Bone marrow (tissue), 2 donors: ENCODE measurements around the gene PARVG.

Experiments used
- DNase-seq, 2 donors: peaks; one replicate each; lab custom pipeline; 2025; lab: John Stamatoyannopoulos, UW

The PARVG gene

DNA sequence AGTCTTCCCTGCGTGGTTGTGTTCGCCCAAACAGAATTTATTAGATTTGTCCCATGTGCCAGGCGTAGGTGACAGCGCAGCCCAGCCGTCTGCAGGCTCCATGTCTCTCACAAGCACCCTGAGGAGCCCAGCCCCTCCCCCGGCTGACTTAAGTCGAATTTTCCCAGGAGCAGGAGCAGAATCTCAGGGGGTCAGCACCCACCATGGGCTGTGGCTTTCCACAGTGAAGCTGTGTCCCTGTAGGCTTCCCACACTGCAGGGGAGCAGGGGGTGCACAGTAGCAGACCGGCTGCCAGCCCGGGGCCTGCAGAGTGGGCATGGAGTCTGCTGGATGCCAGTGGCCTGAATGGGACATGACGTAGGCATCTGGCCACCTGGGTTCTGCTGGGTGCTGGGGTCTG is 16.0 kb downstream of the PARVG start:
- no peak for DNase-seq

DNA sequence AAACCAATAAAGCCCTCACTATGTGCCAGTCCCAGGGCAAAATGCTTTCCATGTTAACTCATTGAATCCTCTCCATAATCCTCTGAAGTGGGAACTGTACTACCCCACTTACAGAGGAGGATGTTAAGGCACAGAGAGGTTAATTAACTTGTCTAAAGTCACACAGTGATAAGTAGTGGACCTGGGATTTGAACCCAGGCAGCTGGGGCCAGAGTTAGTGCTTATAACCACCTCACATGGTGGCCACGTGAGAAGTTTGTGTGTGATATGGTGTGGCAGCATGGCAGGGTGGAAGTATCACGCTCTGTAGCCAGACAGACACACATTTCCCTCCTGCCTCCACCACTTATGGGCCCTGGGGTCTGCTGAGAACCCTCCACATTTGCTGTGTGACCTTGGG is 16.5 kb downstream of the PARVG start:
- no peak for DNase-seq

DNA sequence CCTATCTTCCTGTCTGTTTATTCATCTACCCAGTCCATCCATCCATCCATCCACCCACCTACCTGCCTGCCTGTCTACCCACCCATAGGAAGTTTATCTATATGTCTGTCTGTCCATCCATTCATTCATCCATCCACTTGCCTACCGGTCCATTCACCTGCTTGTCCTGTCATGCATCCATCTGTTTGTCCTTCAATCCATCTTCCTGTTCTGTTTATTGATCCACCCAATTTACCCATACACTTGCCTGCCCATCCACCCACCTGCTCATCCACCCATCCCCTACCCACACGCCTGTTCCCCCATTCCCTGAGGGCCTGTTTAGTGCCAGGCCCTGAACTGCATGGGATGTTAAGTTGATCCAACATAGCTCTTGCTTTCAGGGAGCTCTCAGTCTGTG is 18.4 kb downstream of the PARVG start:
- DNase-seq: no peak

DNA sequence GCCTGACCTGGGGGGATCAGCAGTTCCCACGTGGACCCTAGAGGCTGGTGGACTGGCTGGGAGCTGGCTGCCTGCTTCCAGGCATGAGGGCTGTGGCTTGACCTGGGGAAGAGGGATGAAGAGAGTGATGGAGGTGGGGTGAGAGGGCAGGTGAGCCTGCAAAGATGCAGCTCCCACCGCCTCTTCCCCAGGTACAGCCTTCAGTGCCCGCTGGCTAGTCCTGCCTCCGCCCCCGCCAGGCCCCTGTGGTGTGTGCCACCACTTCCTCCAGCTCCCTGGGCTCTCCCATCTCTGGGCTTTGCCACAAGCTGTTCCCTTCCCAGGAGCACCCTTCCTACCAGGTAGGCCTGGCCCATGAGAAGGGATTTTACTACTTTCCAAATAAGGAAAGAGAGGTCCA is 19.1 kb downstream of the PARVG start:
- DNase-seq: no peak

DNA sequence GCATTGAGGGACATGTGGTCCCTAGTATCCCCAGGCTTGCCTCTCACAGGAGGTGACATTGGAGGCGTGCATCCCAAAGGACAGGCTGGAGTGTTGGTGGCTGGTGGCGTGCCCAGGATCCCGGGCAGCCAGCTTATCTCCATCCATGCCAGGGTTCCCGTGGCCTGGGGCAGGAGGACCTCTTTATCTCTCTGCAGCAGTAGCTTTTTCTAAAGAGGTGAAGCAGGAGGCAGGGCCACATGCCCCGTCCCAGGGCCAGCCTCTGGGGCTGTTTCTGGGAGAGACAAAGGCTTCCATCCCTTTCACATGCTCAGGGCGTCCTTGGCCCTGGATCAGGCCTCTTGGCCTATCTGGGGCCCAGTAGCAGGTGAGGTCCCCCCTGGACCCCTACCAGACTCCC is 19.7 kb downstream of the PARVG start:
- no peak for DNase-seq

DNA sequence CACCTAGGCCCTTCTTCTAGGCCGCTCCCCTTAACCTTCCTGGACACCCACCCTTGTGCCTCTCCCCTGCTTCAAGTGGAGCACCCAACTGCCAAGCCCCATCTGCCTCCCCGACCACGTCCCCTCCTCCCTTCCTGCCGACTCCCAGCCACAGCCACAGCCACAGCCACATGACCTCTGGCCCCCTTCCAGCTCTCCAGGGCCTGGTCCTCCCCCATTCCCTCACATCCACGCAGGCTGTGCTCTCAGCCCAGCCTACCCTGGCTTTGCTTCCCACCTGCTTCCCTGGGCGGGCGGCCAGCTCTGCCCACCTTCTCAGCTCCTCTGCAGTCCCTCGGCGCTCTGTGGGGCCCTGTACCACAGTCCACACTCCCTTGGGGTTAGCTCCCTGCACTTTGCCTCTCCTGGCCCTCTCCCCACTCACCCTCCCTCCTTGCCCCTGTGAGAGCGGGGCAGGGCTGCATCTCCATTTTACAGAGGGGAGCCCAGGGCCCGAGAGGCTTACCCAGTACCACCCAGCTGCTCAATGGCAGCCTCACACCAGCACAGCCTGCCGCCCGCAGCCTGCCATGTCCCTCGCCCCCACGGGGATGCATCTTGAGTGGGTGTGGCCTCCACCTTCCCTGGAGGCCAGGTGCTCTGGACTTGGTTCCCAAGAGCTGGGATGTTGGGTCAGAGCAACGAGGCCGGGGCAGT is 20.3 kb downstream of the PARVG start:
- DNase-seq: no peak

DNA sequence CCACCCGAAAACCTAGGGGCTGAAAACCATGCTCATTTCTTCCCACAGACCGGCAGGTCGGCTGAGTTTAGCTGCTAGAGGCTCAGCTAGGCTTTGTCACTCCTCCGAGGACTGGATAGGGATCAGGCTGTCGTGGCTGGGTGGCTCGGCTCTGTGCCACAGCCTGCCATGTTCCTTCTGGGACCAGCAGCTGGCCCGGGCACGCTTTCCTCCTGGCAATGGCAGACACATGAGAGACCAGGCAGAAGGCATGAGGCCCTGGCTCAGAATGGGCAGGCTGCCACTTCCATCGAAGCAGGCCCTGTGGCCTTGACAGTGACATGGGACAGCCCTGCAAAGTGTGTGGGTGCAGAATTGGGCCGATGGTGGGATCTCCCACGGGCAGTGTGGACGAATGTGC is 20.9 kb downstream of the PARVG start:
- no peak for DNase-seq

DNA sequence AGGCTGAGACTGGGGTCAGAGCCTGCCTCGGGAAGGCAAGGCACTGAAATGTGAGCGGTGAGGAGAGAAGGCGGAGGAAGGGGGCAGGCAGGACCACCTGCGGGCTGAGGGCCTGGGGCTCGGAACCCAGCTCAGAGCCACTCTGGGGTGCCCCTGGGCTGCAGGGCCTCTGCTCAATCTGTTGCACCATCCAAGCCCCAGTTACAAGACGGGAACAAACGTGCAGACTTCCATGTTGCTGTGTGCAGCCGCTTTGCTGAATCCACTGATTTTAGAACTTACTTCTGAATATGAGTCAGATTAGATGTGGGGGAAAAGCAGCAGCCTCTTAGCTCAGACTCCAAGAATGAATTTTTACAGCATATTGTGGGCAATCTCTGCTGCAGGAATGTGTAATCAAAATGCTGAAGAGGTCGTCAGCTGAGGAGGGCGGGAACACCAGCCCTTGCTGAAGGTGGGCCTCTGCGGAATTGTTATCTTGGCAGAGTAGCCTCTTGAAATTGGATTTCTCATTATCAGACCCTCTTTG is 21.6 kb downstream of the PARVG start:
- DNase-seq: no peak

DNA sequence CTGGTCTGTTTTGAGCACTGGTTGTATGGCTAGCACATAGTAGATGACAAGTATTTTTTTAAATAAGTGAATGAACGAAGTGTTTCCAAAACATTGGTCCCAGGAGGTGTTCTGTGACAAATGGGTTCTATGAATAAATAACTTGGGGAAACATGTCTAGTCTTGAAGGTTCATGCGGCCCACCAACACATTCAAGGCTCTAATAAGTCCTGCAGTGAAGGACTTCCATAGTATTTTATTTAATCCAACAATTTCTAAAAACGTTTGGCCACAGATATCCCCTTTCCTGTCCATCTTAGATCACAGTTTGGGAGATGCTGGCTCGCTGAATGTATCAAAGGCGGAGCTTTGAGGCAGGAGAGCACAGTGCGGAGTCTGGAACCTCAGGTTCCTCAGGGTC is 22.5 kb downstream of the PARVG start:
- no peak for DNase-seq

DNA sequence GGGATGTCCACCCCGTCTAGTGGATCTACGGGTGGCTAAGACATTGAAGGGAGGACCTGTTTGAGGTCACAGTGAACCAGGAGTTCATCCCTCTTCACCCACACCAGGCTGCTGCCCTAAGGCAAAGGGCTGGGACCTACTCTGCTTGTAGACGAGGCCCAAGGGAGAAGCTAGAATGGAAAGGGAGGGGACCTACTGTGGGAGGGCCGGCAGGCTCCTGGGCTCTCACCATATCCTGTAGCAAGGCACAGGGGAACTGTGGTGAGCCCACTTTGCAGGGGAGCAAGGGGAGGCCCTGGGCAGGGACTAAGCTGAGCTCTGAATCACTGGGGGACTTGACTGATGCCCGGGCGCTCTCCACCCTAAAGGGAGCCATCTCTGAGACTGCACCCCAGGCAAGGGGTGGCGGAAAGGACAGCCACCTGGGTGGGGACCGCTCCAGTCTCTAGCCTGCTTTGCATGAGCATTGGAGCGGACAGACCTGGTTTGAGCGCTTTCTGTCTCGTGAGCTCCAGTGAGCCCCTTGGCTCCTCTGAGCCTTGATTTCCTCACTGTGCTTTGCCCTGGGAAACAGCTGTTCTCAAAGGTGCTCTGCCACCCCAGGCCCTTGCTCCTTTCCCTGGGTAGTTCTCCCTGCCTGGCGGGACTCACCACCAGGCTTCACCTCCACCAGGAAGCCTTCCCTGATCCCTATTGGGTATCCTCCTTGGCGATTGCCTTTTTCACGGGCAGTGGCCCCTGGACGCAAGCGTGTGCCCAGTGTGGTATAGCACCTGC is 24.2 kb downstream of the PARVG start:
- no peak for DNase-seq

DNA sequence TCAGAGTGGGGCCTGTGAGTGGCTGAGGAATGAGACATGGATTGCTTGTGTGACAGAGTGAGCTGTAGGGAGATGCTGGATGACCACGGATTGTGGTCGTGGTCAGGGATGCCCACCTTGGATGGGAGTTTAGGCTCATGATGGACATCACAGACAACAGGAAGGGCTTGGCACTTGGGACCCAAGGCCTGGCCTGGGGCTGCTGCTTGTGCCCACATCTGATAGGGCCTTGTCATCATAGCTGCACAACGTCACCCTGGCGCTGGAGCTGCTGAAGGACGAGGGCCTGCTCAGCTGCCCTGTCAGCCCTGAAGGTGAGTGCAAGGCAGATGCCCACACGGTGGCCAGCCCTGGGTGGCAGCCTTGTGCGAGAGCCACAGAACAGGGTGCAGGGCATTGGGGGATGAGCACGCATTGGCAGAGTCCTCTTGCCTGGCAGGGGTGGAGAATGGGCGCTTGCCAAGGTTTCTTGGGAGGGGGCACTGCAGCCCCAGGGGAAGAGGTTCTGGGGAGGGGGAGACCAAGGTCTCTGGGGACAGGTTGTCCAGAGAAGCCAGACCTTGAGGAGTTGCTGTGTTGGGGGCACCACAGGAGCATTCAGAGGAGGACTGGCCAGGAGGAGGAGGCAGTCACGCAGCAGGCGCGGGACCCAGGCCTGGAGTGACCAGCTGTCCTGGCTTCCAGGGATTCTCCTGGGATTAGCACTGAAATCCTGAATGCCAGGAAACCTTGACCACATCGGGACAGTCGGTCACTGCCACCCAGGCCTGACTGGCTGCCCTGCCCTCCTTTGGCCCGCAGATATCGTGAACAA is 25.0 kb downstream of the PARVG start:
- no peak for DNase-seq

DNA sequence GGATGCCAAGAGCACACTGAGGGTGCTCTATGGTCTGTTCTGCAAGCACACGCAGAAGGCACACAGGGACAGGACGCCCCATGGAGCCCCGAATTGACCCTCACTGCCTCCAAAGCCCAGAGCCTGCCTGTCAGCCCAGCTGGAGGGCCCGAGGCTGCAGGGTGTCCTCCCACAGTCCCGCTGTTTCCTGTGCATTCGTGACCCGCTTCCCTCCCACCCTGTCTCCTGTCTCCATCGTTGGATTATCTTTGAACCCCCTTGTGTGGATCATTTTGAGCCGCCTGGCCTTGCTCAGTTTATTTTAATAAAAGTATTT is 25.6 kb downstream of the PARVG start:
- DNase-seq: no peak

DNA sequence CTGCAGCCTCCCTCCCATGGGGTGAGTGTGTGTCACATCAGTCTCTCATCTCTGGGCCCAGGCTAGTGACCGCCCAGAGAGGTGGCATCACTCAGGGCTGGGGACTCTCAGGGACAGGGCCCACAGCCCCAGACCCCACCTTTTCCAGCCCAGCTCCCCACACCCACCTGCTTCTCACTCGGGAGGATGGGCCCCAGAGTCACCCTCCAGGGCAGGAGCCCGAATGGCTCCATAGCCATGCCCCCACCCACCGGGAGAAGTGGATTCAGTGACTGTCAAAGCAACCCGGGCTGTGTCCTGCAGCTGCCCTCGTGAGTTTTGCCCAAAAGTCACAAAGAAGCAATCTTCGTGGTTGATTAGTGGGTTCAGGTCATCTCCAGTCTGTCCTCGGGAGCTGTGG is 26.0 kb downstream of the PARVG start:
- no peak for DNase-seq

DNA sequence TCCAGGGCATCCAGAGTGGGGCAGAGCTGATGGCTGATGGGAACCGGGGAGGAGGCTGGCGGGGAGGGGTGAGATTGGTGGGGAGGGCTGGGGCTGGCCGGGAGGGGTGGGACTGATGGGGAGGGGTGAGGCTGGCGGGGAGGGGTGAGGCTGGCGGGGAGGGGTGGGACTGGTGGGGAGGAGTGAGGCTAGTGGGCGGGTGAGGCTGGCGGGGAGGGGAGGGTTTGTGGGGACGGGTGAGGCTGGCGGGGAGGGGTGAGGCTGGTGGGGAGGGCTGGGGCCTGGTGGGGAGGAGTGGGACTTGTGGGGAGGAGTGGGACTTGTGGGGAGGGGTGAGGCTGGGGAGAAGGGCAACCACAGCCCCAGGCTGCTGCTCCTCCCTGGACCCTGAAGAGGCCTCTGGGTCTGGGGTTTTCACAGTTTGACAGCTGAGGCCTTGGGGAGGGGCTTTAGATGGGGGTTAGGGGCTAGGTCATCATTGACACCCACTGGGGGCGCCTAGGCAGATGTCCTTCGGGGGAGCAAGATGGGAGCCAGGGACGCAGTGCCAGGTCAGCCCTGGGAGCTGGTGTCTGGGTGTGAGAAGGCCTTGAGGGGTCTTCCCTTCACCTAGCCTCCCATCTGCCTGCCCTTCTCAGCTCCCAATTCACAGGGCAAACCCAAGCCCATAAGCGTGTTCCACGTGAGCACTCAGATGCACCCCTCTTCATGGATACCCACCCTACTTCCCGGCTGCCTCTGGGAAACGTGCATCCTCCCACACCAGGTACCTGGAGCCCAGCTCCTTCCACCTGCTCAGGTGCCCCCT is 26.7 kb downstream of the PARVG start:
- no peak for DNase-seq

DNA sequence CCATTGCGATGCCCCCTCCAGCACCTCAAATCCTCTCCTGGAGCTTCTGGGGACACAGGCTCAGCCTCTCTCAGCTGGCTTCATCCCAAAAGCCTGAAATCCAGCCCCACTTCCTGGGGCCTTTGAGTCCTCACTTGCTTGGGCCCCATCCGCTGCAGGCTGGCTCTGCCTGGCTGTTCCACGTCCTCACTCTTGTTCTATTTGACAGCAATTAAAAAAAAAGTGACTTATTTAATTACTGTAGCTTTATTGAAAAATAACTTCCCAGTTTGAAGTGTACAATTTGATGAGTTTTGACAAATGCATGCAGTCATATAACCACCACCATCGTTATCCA is 27.2 kb downstream of the PARVG start:
- DNase-seq: no peak

DNA sequence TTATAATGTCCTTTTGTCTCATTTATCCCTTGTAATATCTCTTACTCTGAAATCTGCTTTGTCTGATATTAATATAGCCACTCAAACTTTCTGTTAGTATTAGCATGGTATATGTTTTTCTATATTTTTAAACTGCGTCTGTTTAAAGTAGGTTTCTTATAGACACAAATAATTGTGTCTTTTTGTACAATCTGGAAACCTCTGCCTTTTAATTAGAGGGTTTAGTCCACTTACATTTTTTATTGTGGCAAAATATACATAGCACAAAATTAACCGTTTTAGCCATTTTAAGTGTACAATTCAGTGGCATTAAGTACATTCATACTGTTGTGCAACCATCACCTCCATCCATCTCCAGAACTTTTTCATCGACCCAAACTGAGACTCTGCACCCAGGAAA is 28.6 kb downstream of the PARVG start:
- no peak for DNase-seq

DNA sequence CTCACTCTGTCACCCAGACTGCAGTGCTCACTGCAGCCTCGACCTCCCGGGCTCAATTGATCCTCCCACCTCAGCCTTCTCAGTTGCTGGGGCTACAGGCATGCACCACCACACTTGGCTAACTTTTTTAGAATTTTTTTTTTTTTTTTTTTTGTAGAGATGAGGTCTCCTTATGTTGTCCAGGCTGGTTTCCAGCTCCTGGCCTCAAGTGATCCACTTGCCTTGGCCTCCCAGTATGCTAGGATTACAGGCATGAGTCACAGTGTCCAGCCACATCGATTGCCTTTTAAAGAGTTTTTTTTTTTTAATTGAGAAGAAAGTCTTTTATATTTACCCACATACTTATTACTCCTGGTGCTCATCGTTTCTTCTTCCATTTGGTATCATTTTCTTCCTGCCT is 30.0 kb downstream of the PARVG start:
- DNase-seq: no peak

DNA sequence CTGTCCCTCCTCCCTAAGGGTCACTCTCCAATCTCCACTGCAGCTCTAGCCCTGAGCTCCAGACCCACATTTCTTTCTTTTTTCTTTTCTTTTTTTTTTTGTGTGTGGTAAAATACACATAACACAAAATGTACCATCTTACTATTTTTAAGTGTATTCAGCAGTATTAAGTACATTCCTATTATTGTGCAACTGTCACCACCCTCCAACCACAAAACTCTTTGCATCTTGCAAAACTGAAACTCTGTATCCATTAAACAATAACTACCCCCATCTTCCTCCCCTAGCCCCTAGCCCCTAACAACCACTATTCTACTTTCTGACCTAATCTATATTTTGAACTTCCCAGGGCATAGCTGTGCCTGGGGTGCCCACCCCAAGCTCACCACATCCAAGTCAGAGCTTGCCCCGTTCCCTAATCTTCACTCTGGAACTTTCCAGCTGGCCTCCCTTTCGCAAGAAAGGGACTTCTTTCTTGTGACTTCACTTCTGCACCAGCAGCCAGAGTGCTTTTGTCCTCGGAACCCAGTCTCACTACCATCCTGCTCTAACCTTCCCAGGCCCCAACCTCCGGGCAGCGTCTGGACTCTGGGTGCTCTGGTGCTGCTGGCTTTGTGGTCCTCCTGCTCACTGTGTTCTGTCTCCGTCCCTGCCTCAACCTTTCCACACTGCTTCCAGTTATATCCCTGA is 30.7 kb downstream of the PARVG start:
- no peak for DNase-seq

DNA sequence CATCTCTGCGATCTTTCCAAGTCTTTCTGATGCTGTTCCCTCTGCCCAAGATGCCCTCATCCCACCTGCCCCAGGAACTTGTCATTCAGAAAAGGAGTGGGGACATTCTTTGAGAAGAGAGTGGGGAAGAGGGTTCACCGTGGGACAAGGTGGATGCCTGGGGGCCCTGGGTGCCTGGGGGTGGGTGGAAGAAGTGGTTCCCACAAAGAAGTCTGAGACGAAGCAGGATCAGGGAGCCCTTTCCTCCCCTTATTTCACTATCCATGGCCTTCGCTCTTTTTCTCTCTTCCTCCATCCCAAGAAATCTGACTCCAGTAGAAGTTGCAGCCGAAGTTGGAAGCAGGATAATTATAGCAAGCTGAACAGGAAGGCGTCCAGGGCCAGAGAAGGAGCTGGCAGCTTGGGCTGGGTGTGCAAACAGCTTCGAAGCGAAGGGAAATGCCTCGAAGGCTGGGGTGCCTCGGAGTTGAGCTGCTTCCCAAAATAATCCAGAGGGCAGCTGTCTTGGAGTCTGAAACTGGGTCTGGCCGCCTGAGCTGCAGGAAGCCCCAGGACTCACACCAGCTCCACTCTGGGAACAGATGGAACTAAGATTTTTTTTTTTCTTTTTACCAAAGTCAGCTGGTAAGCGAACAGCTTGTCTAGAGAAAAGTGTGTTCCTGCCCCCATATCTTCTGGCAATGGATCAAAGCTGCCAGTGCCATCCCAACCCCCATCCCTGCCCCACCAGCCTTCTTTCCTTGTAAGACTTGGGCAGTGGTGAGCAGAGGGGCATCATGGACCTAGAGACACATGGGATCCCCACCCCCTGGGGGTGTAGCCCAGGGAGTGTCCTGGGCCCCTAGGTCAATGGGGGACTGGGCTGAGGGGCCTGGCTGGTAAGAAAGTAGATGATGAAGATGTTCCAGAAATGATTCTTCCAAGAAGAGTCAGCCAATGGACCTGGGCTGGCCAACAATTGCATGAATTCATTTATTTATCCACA is 31.5 kb downstream of the PARVG start:
- DNase-seq: no peak

DNA sequence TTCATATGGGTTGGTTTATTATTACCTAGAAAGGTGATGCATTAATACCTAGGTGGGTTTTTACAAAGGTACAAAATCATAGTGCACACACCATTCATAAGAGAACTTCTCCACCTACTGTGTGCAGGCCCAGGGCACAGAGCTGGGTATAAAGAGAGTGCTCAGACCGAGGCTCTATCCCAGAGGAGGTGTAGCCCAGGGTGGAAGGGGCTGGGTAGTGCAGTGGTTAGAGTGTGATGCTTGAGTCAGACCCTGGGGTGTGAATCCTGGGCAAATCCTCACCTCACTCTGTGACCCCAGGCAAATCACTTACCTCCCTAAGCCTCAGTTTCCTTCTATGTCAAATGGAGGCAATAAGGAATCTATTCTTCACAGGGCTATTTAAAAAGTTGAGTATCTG is 32.2 kb downstream of the PARVG start:
- DNase-seq: no peak
